RWPE1 (cell line): ENCODE data around the gene GZMB.
"Not testable (repeated sequence)": the region's sequence is repeated elsewhere in the genome, so short reads cannot be mapped to it uniquely, and the experiment has no call there.

ENCODE experiments used
- CTCF ChIA-PET: fragments of 350-600 bp; sonication (Branson Sonifier 250); formaldehyde crosslinking; extraction: SDS; loops from one replicate; lab custom pipeline; 2021; lab: Yijun Ruan, JAX
- POLR2A ChIA-PET: fragments of 400-600 bp; formaldehyde crosslinking; extraction: SDS; loops from one replicate; lab custom pipeline; 2020; ENCODE audit warnings: antibody characterized with exemption; ENCODE audit not compliant: low non-redundant PET; lab: Yijun Ruan, JAX
- DNase-seq: peaks from one replicate; pipeline ENCODE4 v3.0.0; 2012; ENCODE audit warnings: low spot score
- H3K27ac ChIP-seq: fragments of 450-650 bp; 2 replicates; pipeline ENCODE4 v1.5.1; 2017
- TF ChIP-seq, protein P1 (sequence below): fragments of 450-650 bp; conservative IDR thresholded peaks from 2 replicates; pipeline ENCODE4 v1.5.1; 2017; ENCODE audit warnings: low read depth, mild to moderate bottlenecking

Gene GZMB

GRCh38 chr14:24664366-24664765 lies 30.4 kb upstream of the GZMB start:
- TF ChIP-seq, protein P1, sequence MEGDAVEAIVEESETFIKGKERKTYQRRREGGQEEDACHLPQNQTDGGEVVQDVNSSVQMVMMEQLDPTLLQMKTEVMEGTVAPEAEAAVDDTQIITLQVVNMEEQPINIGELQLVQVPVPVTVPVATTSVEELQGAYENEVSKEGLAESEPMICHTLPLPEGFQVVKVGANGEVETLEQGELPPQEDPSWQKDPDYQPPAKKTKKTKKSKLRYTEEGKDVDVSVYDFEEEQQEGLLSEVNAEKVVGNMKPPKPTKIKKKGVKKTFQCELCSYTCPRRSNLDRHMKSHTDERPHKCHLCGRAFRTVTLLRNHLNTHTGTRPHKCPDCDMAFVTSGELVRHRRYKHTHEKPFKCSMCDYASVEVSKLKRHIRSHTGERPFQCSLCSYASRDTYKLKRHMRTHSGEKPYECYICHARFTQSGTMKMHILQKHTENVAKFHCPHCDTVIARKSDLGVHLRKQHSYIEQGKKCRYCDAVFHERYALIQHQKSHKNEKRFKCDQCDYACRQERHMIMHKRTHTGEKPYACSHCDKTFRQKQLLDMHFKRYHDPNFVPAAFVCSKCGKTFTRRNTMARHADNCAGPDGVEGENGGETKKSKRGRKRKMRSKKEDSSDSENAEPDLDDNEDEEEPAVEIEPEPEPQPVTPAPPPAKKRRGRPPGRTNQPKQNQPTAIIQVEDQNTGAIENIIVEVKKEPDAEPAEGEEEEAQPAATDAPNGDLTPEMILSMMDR: no peak
- DNase-seq: no peak
- ChIA-PET POLR2A (no interaction called here), CTCF (no interaction called here)
- H3K27ac ChIP-seq: no peak overlapping the region

DNA sequence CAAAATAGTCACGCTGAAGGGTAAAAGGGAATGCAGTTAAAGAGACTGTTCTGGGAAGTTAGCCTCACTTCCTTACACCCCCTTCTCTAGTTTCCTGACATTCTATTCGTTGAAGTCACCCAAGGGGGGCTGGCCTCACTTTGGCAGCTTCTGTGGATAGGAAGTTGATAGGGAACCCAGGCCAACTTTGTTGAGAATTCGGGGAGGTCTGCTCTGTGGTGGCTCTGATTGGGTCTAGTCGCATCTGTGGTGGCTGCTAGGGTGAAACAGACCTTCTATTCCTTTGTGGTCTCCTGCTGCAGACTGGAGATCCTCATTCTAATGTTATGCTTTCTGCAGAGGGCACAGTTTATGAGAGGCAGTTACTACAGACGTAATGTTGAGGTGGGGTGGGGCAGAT lies 28.8 kb upstream of the GZMB start:
- POLR2A ChIA-PET: no interaction called here
- CTCF ChIA-PET: no interaction called here
- TF ChIP-seq, protein P1: no peak
- no peak overlapping the region for H3K27ac ChIP-seq
- DNase-seq: no peak

DNA sequence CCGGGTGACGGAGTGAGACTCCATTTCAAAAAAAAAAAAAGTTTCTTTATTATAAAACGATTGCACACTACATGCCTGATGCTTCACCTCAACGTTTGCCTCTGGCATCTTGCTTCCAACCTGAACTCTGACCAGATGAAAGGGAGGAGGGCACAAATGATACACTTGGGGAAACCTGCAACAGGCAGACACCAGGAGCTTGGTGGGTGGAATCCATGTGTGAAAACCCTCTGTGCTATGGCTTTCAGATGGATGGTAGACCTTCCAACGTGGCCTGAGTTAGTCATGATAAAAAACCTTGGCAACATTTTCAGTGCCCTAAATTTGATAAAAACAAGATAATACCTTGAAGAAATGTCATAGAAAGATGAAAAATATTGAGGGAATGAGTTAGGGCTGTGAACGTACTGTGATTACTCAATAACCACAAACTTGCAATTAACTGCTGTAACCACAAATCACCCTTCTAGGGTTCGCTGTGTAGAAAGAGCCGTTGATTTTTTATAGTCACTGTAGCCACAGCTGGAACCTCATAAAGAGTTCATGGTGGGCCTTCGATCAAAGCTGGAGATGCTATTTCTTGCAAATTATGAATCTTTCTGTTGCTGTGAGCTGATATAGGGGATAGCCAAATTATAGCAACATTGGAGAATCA lies 26.1 kb upstream of the GZMB start:
- H3K27ac ChIP-seq: no peak overlapping the region
- DNase-seq: no peak
- ChIA-PET POLR2A (no interaction called here), CTCF (no interaction called here)
- TF ChIP-seq, protein P1: no peak

DNA sequence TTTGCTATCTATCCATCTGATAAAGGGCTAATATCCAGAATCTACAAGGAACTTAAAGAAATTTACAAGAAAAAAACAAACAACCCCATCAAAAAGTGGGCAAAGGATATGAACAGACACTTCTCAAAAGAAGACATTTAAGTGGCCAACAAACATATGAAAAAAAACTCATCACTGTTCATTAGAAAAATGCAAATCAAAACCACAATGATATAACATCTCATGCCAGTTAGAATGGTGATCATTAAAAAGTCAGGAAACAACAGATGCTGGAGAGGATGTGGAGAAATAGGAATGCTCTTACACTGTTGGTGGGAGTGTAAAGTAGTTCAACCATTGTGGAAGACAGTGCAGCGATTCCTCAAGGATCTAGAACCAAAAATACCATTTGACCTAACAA lies 14.4 kb upstream of the GZMB start:
- CTCF ChIA-PET, DNase-seq, H3K27ac ChIP-seq, POLR2A ChIA-PET: not testable (repeated sequence)

DNA sequence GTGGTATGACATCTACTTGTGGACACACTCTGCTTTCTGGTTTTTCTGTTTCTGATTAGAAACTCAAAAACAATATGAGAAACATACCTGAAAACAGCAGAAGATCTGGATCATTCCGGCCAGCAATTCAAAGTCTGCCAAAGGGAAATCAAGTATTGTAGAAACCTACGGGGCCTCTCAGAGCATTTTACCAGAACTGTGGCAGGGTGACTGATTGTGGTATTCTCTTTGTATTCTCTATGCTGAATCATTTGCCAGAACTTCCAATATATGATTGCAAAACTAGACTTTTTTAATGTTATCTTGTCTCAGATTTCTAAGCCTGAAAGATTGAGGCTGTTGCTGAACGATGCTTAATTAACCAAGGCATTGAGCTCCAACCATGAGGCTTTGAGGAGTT lies 5.9 kb upstream of the GZMB start:
- no peak for DNase-seq
- CTCF ChIA-PET: no interaction called here
- POLR2A ChIA-PET: no interaction called here
- no peak overlapping the region for H3K27ac ChIP-seq
- TF ChIP-seq, protein P1: no peak

GRCh38 chr14:24639270-24639669 lies 5.3 kb upstream of the GZMB start:
- ChIA-PET POLR2A (no interaction called here), CTCF (no interaction called here)
- no peak overlapping the region for H3K27ac ChIP-seq
- DNase-seq: no peak
- TF ChIP-seq, protein P1: no peak

DNA sequence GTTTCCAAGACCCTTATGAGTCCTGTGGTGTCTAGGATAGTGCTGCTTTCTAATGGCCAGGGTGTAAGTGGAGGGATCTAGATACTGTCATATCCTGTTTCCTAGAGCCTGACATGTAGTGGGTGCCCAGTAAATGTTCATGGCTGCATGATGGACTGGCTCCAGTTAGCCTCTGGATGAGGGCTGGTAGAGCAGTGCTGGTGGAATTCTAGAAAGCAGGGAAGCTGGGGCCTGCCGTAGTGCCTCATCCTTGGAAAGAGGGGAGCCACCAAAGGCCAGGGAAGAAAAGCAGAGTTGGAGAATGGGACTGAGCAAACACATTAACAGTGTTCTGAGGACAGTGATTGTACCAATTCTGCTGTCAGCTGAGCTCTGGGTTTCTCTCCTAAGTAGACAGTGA lies 637 bp downstream of the GZMB start:
- CTCF ChIA-PET: no interaction called here
- POLR2A ChIA-PET: no interaction called here
- DNase-seq: no peak
- TF ChIP-seq, protein P1: no peak
- H3K27ac ChIP-seq: no peak overlapping the region
